Measurements from ENCODE around the gene KDM4E.
"Not testable (repeated sequence)": the region's sequence is repeated elsewhere in the genome, so short reads cannot be mapped to it uniquely, and the experiment has no call there.

Gene KDM4E

DNA sequence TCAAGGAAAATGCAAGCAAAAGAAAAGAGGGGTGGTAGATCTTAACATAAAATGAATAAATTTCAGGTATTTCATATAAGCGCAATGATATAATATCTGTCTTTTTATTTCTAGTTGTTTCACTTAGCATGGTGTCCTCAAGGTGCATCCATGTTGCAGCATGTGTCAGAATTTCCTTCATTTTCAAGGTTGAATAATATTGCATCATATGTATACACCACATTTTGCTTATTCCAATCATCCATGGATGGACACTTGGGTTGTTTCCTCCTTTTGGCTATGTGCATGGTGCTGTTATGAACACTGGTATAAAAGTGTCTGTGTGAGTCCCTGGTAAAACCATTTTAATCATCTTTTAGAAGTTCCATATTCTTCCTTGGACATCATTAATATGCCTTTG, 17.2 kb downstream of the KDM4E start:
- TF ChIP-seq POLR2AphosphoS5 (IDR thresholded peaks at IDR 0.05; ENCODE audit: low read depth, low read length) = no peak
- TF ChIP-seq TAF1 (IDR thresholded peaks at IDR 0.05; ENCODE audit: borderline replicate concordance, insufficient read depth, low read length) = no peak
- no peak for TF ChIP-seq FOXP2 (optimal IDR thresholded peaks at IDR 0.05; ENCODE audit: borderline replicate concordance, extremely low read depth, extremely low read length, insufficient read depth)
- TF ChIP-seq, protein P1, sequence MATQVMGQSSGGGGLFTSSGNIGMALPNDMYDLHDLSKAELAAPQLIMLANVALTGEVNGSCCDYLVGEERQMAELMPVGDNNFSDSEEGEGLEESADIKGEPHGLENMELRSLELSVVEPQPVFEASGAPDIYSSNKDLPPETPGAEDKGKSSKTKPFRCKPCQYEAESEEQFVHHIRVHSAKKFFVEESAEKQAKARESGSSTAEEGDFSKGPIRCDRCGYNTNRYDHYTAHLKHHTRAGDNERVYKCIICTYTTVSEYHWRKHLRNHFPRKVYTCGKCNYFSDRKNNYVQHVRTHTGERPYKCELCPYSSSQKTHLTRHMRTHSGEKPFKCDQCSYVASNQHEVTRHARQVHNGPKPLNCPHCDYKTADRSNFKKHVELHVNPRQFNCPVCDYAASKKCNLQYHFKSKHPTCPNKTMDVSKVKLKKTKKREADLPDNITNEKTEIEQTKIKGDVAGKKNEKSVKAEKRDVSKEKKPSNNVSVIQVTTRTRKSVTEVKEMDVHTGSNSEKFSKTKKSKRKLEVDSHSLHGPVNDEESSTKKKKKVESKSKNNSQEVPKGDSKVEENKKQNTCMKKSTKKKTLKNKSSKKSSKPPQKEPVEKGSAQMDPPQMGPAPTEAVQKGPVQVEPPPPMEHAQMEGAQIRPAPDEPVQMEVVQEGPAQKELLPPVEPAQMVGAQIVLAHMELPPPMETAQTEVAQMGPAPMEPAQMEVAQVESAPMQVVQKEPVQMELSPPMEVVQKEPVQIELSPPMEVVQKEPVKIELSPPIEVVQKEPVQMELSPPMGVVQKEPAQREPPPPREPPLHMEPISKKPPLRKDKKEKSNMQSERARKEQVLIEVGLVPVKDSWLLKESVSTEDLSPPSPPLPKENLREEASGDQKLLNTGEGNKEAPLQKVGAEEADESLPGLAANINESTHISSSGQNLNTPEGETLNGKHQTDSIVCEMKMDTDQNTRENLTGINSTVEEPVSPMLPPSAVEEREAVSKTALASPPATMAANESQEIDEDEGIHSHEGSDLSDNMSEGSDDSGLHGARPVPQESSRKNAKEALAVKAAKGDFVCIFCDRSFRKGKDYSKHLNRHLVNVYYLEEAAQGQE (IDR thresholded peaks at IDR 0.05; ENCODE audit: insufficient read depth in 1 of 2, low read depth in 2 of 2, low read length in 2 of 2) = no peak
- TF ChIP-seq SIN3A (IDR thresholded peaks at IDR 0.05; ENCODE audit: borderline replicate concordance, insufficient read depth, low read length) = no peak

DNA sequence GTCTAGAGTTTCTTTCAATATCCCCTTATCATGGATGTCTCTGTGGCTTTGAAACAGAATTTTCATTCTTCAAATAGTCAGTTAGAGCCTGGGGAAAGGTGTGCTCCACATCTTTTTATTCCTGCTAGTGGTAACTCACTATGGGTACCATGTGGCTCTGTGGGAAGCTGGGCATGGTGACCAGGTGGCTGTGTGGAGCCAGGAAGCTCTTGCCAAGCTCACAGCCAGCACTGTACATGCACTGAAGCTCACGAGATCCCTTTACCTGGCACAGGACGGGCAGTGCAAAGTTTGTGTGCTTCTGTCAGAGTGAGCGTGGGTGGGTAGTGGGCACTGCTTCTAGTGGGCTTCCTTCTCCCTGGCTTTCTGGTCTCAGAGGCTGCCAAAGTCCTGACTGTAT, 17.8 kb downstream of the KDM4E start:
- TF ChIP-seq TAF1 (IDR thresholded peaks at IDR 0.05; ENCODE audit: borderline replicate concordance, insufficient read depth, low read length) = no peak
- TF ChIP-seq POLR2AphosphoS5 (IDR thresholded peaks at IDR 0.05; ENCODE audit: low read depth, low read length) = no peak
- TF ChIP-seq SIN3A (IDR thresholded peaks at IDR 0.05; ENCODE audit: borderline replicate concordance, insufficient read depth, low read length) = no peak
- TF ChIP-seq, protein P1 (IDR thresholded peaks at IDR 0.05; ENCODE audit: insufficient read depth in 1 of 2, low read depth in 2 of 2, low read length in 2 of 2) = no peak
- no peak for TF ChIP-seq FOXP2 (optimal IDR thresholded peaks at IDR 0.05; ENCODE audit: borderline replicate concordance, extremely low read depth, extremely low read length, insufficient read depth)

DNA sequence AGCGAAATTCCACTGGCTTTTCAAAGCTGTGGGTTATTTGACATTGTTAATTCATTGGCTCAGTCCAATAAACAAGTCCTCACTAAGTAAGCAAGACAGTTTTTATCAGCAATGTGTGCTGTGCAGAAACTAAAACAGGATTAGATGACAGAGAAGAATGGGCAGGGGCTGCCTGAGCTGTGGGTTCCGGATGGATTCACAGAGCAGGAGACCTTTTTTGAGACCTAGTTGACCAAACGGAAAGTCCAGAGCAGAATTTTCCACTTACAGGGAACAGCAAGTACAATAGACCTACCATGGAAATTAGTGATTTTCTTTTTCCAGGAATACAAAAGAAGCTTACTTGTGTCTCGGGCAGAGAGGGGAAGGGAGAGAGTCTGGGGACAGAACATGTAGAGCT, 19.0 kb downstream of the KDM4E start:
- TF ChIP-seq POLR2AphosphoS5 (IDR thresholded peaks at IDR 0.05; ENCODE audit: low read depth, low read length) (no peak), TAF1 (IDR thresholded peaks at IDR 0.05; ENCODE audit: borderline replicate concordance, insufficient read depth, low read length) (no peak), SIN3A (IDR thresholded peaks at IDR 0.05; ENCODE audit: borderline replicate concordance, insufficient read depth, low read length) (no peak), FOXP2 (optimal IDR thresholded peaks at IDR 0.05; ENCODE audit: borderline replicate concordance, extremely low read depth, extremely low read length, insufficient read depth) (no peak)
- TF ChIP-seq, protein P1 (IDR thresholded peaks at IDR 0.05; ENCODE audit: insufficient read depth in 1 of 2, low read depth in 2 of 2, low read length in 2 of 2) = no peak

DNA sequence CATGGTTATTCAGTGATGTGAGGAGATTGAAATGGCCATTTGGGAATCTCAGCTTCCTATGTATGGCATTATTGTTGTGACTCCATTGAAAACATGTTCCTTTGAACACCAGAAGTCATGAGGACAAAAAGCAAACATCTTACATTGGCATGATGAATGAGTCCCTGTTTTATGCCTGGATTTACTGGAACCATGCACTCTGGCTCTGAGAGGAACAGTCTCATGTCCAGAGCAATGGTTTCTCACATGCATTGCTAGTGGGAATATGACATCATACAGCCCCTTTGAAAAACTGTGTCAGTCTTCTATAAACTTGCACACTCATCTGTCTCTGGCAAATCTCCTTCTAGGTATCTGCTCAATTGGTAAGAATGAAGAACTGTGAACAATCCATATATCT, 20.8 kb downstream of the KDM4E start:
- TF ChIP-seq, protein P1 (IDR thresholded peaks at IDR 0.05; ENCODE audit: insufficient read depth in 1 of 2, low read depth in 2 of 2, low read length in 2 of 2) = no peak
- no peak for TF ChIP-seq TAF1 (IDR thresholded peaks at IDR 0.05; ENCODE audit: borderline replicate concordance, insufficient read depth, low read length)
- no peak for TF ChIP-seq FOXP2 (optimal IDR thresholded peaks at IDR 0.05; ENCODE audit: borderline replicate concordance, extremely low read depth, extremely low read length, insufficient read depth)

DNA sequence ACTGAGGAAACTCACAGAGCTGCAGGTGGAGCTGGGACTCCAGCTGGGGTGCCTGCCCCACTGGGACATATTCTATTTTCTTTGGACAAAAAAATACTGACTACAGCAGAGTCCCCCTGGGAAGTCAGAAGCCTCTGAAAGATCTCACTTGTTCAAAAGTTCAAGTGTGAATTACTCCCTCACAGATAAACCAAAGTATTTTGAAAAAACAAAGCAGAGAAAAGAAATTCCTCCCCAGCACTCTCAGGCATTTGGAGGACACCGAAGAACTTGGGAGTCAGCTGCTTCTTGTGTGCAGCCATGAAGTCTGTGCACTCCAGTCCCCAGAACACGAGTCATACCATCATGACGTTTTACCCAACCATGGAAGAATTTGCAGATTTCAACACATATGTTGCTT, 24.1 kb downstream of the KDM4E start, which contains the start of gene KDM4F:
KDM4F (plus strand) TSS at position 301 of the 400 bp plus-strand sequence.
- not testable (repeated sequence) for TF ChIP-seq TAF1 (IDR thresholded peaks at IDR 0.05; ENCODE audit: borderline replicate concordance, insufficient read depth, low read length); FOXP2 (optimal IDR thresholded peaks at IDR 0.05; ENCODE audit: borderline replicate concordance, extremely low read depth, extremely low read length, insufficient read depth); SIN3A (IDR thresholded peaks at IDR 0.05; ENCODE audit: borderline replicate concordance, insufficient read depth, low read length)
